GM19035 (cell line): ENCODE data around the gene RALGPS2.
"Not testable (repeated sequence)": the region's sequence is repeated elsewhere in the genome, so short reads cannot be mapped to it uniquely, and the experiment has no call there.

Source experiments
- ATAC-seq: cut with Tn5 transposase; IDR thresholded peaks from one replicate; pipeline ENCODE4 v1.9.1; 2021; ENCODE audit not compliant: unreplicated experiment

RALGPS2 gene

DNA sequence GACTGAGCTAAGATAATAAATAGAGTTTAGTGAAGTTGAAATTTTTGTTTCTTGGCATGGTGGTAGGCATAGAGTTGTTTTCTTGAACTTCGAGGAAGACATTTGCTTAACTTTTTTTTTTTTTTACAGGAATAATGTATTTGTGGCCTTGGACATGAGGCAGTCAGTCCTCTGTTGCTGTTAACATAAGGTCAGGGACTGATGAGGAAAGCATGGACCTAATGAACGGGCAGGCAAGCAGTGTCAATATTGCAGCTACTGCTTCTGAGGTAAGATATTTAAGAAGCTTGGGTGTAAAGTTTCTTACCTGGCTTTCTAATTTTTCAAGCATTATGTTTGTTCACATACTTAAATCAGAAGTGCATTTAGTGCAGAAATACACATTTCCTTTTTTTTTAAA is 51.5 kb downstream of the RALGPS2 start:
- ATAC-seq, result no peak

DNA sequence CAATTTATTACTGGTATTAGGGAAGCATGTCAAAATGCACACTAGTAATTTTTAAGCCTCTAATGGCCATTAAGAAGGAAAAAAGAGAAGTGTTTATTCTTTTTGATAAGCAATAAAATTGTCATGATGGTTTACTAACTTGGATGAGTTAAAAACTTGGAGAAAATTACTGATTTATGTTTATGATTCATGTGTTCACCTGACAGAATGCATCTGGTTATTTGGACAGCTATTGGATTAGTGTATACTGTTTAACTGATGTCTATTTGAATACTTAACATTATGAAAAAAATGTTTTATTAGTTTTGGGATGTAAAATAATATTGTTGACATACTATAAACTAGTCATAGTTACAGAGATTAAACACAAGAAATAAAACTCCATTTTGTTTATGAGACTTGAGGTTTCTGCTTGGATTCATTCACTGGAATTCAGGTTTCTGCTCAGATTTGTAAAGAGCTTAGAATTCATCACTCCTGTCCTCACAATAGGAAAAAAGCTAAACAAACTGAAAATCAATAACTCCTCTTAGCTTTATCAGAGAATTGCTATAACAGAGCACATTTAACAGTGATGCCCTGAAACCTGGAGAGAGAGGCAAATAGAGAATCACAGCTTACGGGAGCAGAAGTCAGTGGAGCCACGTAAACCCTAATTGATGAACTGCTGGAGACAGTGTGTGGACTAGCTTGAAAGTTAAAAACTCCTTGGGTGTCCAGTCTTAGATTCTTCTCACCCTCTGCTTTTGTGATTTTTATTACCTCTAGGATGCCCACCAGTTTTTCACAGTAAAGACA is 56.7 kb downstream of the RALGPS2 start:
- ATAC-seq, result no peak

DNA sequence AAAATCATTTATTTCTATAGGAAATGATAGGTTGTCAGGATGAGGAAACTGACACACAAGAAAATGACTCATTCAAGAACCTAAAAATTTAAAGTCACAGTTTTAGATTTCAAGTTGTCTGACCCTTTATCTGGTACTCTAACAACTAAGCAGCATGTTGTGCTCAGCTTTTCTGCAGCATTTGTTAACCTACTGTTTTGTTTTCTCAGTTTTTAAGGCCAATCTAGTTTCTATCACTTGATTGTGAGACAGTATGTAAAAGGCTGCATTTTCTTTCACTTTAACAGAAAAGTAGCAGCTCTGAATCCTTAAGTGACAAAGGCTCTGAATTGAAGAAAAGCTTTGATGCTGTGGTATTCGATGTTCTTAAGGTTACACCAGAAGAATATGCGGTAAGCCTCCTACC is 59.1 kb downstream of the RALGPS2 start:
- ATAC-seq, result no peak

DNA sequence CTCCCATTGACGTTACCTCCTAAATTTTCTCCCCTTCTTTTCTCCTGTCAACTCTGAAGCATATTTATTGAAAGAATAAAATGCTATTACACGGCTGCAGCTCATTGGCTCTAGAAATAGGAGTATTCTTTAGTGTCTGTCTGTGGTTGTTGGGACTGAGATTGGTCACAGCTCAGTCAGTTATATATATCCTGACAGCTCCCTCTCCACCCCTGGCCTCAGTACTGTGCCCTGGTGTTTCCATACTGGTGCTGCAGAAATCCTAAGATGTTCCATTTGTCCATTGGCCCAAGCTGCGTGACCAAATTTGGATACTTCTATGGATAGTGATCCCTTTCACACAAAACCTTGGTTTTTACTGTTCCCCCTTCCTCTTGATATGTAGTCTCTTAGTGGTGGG is 67.3 kb downstream of the RALGPS2 start:
- ATAC-seq, result no peak

DNA sequence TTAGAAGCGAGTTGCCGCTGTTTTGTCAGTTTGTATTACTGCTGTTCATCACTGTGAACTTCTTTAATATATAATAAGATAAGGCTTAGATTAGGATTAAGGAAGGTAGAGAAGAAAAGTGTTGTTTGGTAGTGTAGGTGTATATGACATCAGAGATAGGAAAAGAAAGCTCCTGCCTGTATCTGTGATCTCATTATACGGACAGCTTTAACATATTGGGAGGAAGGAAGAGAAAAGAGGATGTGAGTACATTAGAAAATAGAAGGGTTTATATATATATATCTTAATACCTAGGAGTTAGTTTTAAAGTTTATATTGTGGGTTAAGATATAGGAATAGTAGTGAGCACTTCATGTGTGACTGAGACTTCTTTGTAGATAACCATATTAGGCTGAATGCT is 71.0 kb downstream of the RALGPS2 start:
- no peak for ATAC-seq

DNA sequence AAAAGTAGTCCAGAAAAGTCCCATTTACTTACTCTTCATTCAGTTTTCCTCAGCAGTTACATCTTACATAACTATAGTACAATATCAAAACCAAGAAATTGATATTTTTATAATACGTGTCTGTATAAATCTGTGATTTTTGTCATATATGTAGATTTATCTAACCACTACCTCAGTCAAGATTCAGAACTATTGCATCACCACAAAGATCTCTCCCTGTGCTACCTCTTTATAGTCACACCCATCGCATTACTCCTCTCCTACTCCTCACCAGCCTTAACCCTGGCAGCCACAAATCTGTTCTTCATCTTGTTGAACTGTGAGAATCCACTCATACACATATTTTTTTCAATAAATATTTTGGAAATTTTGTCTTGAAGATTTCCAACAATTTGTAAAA is 72.5 kb downstream of the RALGPS2 start:
- no peak for ATAC-seq

DNA sequence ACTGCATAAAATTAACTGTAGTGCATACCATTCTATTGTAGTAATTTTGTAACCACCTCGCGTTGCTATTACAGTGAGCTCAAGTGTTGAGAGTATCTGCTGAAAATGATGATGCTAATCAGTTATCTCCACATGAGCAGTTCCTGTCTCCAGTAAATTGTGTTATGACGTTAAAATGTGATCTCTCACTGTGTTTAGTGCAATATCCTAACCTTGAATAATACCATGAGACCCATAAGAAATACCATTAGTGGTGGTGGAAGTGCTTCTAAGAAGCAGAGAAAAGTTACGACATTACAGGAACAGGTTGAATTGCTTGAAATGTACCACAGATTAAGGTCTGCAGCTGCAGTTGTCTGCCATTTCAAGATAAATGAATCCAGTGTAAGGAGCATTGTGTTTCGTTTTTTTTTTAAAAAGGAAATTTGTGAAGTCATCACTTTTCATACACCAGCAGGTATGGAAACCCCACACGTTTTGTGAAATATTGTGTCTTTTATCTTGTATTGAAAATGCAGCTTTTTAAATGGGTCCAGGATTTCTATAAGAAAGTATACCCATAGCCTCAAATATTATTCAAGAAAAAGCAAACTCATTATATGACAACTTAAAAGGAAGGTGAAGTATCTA is 73.3 kb downstream of the RALGPS2 start:
- ATAC-seq, result no peak

DNA sequence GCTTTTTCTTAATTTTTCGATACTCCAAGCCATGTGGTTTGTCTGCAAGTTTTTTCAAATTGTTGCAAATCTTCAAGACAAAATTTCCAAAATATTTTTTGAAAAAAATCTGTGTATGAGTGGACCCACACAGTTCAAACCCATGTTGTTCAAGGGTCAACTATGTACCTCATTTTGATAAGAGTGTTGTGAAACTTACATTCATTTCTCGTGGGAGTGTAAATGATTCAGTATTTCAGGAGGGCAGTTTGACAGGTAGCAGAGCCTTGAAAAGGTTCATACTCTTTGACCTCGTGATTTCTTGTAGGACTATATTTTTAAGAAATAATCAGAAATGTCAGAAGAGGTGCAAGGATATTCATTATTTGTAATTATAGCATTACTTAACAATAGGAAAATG is 77.8 kb downstream of the RALGPS2 start:
- no peak for ATAC-seq

DNA sequence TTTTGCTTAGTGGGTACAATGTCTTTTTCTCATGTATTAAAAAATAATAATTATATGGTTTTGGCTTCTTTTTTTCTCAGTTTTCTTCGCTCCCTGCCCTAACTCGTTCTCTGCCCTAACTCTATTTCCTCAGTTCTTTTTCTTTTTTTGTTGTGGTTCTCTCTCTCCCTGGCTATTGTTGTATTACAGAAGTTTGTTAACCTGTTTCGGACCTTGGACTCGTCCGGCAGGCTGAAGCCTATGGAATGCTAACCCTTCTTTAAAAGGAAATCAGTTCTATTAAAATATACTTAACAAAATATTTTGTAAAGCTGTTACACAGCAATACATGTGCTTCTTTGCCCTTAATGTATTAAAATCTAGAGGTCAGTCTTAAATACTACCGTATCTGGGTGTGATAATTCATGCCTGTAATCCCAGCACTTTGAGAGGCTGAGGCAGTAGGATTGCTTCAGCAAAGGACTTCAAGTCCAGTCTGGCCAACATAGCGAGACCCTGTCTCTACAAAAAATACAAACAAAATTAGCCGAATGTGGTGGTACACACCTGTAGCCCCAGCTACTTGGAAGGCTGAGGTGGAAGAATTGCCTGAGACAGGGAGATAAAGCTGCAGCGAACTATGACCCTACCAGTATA is 81.7 kb downstream of the RALGPS2 start:
- no peak for ATAC-seq

DNA sequence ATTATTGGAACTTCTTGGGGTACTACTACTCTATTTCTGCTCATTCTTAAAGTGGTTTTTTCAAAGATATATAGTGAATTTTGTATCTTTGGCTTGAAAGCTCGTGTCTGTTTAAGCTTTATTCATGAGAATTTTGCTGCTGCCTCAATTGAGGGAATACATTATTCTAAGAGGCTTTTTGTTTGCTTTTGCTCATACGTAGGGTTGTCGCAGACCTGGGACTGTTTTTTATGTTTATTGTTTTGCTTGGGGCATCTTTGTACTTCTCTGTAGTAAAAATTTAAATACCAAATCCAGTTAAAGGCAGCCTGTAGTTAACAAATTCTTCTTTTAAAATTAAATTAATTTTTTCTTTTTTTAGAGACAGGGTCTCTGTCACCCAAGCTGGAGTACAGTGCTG is 83.5 kb downstream of the RALGPS2 start:
- ATAC-seq, result no peak

DNA sequence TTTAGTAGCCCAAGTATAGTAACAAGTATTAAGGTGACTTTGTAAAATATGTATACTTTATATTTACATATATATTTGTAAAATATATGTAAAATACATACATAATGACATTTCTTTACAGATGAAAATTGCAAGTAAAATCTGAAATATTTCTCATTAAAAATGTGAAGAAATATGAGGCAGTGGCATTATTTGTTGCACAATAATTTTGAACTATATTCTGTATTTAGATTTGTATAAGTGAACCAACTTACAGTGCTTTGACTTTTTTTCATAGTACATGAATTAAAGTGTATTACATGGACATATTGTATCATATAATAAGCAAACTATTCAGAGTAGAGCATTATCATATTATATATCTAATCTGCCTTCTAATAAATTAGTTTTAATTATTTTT is 85.5 kb downstream of the RALGPS2 start:
- ATAC-seq, result no peak

DNA sequence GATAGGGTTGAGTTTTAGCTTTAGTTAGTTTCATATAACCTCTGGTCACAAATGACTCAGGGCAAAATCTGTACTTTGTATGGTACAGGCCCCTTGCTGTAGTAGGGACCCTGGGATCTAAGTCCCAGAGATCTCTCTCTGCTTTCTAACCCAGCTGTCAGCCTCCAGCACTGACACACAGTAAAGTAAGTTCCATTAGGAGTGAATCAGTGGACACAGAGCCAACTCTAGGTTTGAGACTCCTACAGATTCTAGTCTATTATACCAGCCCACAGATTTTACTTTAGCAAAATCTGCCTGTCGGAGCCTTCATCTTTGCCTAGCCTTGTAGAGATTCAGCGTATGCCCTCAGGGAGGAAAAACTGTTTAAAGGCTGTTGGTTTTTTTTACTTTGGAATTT is 93.4 kb downstream of the RALGPS2 start:
- ATAC-seq, result no peak

DNA sequence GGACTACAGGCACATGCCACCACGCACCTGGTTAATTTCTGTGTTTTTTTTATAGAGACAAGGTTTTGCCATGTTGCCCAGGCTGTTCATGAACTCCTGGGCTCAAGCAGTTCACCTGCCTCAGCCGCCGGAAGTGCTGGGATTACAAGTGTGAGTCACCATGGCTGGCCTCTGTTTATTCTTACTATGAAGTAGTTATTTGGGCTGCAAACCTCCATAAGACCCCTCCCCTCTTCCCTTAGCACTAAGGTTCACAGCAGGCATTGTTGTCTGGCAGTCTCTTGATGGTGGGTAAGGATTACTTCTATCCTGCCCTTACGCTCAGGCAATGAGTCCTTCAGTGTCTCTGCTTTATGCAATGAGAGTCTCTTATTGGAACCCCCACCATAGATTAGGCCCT is 94.1 kb downstream of the RALGPS2 start:
- ATAC-seq, result no peak

DNA sequence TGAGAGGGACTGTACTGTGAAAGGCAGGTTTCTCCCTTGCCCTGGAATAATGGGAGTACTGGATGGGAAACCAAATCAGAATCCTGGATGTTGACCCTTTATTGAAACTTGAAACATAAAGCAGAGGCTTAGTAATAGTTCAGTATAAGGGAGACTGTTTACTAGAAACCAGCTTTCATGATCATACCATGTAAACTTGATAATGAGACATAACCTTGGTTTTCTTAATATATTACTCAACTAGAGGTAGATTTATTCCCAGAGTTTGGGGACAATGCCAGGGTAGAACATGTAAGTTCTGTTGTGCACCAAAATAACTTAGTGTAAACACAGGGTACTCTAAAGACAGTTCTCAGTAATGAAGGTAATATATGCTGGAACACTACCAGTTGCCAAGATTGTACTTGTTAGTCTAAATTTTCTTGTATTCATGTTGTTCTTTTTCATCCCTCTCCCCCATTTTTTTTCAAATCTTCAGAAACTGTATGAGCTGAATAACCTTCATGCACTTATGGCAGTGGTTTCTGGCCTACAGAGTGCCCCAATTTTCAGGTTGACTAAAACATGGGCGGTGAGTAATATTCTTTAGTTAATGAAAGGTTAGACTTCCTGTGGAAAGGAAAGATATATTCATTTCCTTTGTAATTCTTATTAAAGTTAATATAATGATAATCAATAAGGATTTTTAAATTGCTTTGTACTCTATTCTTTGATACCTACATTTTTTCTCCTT is 96.3 kb downstream of the RALGPS2 start:
- no peak for ATAC-seq

DNA sequence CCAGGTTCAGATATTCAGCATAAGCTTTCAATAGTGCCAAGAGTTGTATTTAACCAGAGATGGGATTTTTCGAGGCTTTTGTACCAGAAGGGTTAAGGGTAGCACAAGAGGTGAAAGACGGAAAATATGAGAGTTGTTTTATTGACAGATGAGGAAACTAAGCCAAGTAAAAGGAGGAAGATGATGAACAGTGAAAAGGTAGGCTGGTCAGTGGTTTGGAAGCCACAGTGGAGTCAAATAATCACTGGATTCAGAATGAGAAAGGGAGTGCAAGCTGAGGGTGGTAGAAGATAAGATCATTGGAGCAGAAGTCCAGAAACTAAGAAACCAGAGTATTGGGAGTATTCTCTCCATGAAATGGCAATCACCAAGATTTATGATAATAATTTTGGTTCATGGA is 100.1 kb downstream of the RALGPS2 start:
- ATAC-seq, result no peak

DNA sequence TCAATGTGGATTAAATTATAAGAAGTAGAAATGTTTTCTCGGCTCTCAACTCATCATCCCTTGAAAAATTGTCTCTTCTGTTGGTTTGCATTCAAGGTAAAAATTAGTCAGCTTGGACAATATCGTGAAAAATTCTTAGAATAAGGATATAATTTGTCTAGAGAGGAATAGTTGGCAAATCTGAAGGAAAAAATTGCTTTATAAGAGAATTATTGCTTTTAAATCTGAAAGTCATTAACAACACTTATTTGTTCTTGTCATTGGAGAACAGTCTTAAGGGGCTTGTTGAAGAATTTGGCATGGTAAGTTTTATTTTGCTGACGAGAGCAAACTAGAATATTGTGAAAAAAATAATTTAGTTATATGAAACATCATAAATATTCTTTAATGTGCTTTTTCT is 119.4 kb downstream of the RALGPS2 start:
- ATAC-seq, result no peak

DNA sequence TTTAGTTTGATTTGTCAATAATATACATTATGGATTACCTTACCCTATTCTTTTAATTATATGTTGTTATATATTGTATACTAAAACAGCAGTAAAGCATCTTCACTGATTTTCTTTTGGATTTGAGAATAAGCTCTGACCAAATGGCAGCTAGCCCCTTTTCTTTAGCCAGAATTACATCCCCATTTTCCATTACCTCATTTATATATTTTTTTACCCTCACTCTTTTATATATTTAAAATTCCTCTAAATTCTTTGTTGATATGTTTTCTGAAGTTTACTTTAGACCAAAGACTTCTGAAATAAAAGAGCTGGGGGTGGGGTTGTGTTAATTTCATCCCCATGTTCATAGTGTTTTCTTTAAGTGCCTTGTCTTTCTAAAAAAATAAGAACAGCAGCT is 121.3 kb downstream of the RALGPS2 start:
- no peak for ATAC-seq

DNA sequence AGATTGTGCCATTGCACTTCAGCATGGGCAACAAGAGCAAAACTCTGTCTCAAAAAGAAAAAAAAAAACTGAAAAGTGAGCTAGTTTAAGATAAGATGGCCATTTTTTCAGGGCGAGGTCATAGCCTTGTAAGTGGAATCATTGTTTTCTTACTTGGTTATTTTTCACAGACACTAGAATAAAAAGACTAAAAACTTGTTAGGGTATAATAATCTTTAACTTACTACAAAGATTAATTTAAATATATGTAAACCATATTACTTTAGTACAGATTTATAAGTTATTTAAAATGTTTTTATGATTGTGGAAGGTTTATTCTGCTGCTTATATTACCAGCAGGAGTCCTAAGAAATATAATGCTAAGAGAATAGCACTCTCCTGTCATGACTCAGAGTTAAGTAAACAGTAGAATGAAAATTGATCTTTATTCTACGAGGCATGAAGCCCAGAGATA is 122.4 kb downstream of the RALGPS2 start:
- no peak for ATAC-seq

DNA sequence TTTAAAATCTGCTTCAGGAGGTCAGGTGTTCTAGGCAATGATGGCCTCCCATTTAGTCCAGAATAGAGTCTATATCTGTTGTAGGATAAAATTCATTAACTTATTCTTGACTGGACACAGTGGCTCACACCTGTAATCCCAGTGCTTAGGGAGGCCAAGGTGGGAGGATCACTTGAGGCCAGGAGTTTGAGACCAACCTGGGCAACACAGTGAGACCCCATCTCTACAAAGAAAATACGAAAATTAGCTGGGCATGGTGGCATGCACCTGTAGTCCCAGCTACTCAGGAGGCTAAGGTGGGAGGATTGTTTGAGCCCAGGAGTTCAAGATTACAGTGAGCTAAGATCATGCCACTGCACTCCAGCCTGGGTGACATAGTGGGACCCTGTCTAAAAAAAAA is 122.9 kb downstream of the RALGPS2 start:
- not testable (repeated sequence) for ATAC-seq

DNA sequence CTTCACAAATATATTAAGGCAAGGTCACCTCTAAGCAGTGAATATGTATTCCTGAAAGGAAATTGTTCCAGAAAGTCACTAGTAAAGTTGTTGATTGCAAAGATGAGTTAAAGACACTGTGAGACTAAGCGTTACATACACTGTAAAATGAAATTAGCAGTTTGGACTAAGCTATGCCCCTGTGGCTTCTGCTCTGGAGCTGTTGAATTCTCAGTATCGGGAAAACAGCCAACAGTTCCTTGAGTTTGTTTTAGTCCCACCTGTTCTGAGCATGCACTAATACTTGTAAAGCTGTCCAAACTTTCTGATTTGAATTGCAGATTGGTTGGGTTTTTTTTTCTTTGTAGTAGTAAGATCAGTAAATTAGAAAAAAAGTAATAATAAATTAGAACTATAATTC is 124.9 kb downstream of the RALGPS2 start:
- no peak for ATAC-seq

DNA sequence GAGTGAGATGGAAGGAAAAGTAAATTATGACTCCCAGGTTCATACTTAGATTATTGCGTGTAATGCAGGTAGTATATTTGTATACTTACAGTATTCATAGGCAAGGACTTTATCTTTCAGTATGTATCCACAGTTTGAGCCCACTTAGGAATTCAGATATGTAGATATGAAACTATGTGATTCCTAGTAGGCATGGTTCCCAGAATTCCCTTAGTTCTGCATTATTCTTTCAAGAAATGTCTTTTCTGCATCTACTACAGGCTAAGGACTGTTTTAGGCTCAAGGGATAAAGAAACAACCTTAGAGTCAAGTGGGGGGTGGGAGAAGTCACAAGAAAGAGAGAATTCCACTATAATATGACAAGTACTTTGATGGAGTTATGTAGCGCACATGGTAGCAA is 132.1 kb downstream of the RALGPS2 start:
- ATAC-seq, result no peak

DNA sequence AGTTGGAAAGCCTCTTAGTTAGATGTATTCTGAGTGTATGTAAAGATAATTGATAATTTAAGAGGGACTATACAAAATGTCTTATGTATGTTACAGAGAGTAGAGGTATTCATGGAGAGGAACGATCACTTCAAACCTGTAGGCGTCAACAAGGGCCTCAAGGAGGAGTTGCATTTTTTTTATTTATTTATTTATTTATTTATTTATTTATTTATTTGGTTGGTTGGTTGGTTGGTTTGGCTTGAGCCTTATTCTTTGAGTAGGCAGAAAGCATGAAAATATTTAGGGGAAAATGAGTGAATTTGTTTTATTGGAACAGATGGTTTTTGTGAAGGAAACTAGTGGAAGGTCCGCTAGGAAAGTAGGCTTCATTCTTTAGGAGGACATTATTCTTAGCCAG is 137.4 kb downstream of the RALGPS2 start:
- no peak for ATAC-seq
